NCI-H82 treated with DMSO at 0.1 percent for 48 hours (cell line): ENCODE results near the gene DCUN1D1.
"Not testable (repeated sequence)": the region's sequence is repeated elsewhere in the genome, so short reads cannot be mapped to it uniquely, and the experiment has no call there.

Source experiments
- DNase-seq: peaks from one replicate; lab custom pipeline; 2025; ENCODE audit not compliant: unreplicated experiment; lab: John Stamatoyannopoulos, UW

Gene DCUN1D1

DNA sequence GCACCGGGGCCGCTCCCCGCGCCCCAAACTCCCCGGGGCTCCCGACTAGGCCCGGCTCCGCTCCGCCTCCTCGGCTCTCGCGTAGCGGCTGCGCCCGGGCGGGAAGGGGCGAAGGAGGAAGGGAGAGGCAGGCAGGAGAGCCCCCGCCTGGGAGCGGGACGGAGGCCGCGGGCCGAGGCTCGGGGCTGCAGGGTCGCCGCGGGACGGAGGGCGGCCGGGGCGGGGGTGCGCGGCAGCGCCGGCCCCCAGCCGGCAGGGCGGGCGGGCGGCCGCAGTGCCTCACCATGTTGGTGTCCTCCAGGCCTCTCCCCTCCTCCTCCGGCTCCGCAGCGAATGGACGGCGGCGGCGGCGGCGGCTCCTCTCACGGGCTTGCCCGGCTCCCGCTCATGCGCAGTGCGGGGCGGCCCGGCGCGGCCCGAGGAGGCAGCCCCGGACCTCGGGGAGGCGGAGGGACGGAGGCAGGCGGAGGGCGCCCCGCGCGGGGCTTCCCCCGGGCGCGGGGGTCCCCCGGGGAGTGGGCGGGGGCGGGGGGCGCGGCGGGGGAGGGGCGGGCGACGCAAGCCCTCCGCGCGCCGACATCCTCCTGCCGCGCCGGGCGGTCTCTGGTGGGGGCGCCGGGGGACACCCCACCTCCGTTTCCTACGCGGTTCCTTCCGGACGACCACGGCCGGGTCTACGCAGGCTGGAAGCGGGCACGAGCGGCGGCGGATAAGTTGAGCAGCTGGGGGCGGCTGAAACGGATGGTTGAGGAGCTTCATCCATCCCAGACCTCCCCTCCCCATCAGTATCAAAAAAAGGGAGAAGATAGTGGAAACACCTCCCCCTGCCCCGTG, at the start of gene DCUN1D1:
Gene DCUN1D1 (minus strand): TSS at position 335 of the 834 bp plus-strand sequence. CDS start 49 bp downstream, at position 286.
- peak; percentile 51 for DNase-seq

DNA sequence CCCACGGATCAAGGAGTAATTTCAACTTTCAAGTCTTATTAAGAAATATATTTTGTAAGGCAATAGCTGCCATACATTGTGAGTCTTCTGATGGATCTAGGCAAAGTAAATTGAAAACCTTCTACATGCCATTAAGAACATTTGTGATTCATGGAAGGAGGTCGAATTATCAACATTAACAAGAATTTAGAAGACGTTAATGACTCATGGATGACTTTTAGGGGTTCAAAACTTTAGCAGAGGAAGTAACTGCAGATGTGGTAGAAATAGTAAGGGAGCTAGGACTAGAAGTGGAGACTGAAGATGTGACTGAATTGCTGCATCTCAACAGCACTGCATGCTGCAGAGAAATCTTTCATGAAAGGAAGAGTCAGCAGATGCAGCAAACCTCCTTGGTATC, 48.1 kb upstream of the DCUN1D1 start:
- DNase-seq: no peak

DNA sequence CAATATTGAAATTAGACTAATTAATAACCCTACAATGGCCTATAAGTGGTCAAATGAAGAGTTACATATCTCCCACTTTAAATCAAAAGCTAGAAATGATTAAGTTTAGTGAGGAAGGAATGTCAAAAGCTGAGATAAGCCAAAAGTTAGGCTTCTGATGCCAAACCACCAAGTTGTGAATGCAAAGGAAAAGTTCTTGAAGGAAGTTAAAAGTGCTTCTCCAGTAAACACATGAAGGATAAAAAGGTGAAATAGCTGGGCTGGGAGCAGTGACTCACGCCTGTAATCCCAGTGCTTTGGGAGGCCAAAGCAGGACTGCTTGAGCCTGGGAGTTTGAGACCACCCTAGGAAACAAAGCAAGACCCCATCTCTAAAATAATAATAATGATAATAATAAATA, 46.9 kb upstream of the DCUN1D1 start:
- no peak for DNase-seq

DNA sequence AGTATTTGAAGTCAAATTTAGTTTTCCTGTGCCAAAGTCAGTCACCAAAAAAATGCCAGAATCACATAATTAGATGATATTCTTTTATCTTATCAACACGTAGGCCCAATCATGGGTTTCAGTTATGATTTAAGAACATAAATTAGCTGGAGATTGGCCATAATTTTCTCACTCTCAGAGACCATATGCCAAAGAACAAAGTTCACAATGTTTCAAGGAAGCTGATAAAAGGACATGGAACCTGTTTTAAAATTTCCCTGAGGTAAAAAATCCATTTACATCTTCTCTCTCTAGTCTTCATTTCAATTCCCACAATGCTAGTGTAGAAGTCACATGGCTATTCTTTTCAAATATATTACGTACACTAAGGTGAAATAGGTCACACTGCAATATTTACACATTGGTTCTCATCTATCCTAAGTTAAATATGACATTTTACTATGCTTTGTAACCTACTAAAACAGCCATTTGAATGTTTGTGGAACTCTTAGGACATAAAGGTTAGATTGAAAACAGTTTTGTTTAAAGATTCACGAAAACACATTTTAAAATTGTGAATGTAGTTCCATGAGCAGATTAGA, 42.7 kb upstream of the DCUN1D1 start:
- DNase-seq: no peak

DNA sequence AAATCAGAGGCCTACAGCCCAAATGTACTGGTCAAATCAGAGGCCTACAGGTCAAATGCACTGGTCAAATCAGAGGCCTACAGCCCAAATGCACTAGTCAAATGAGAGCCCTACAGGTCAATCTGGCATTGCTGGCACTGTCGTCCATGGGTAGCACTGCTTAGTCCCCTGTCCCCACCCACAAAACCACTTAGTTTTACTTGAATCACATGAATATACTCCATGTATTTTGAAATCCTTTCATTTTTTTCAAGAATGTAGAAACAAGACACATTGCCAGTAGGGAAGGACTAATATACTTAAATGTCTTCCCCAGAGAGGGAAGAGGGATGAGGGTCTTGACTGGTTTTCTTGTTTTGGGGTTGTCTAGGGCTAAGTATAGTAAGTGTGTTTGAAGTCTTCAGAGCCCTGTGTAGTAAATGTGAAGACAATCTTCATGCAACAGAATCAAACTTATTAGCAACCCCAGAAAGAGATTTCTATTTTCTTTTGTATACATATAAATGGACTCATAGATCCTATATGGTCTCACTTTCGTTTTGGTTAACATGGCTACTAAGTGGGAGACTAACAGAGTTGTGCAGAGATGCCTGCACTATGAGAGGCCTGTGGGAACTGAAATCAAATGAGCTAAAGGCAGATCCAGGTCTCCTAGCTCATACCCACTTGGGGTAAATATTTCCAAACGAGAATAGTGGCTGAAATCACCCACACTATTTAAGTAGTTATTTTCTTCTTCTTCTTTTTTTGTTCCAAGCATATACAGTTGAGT, 38.3 kb upstream of the DCUN1D1 start:
- DNase-seq: no peak

DNA sequence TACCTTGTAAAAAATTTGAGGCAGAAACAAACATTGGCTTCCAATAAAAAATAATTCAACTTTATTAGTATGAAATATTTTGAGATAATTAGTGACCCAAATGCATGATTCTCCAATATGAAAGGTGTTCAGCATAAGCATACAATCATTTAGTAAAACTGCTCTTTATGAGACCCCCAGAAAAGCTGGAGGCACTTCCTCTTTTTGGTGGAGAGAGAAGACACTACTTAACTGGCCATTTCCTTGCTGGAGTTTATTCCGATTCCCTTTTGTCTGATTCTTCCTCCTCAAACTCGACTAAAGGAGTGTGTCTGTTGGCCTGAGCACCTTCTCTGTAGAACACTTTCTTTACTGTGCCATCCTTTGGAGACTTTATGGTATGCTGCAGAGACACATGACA, 34.8 kb upstream of the DCUN1D1 start:
- DNase-seq: no peak

DNA sequence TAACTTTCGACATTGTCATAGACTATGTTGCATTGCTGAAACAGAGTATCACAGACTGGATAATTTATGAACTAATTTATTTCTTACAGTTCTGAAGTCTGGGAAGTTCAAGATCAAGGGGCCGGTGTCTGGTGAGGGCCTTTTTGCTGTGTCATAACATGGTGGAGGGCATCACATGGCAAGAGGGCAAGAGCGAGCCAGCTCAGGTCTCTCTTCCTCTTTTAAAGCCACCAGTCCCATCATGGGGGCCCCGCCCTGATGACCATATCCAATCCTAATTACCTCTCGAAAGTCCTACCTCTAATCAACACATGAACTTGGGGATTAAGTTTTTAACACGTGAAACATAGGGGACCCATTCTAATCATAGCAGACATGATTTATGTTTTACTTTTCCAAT, 33.5 kb upstream of the DCUN1D1 start:
- DNase-seq: no peak

DNA sequence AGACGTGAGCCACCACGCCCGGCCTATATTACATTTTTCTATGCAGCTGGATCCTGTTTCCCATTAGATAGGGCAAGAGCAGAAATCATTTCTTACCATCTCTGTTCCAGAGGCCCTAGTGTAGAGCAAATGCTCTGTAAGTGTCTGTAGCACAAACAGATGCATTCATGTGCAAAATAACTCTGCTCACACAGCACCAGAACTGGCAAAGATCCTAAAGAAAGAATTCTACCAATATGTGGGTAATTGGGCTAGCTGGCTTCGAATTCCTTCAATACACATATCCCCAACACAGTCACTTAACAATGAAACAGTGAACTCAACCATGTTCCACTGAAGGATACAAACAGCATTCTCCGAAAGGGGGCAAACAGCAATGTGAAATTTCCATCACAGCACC, 32.7 kb upstream of the DCUN1D1 start:
- DNase-seq: no peak

DNA sequence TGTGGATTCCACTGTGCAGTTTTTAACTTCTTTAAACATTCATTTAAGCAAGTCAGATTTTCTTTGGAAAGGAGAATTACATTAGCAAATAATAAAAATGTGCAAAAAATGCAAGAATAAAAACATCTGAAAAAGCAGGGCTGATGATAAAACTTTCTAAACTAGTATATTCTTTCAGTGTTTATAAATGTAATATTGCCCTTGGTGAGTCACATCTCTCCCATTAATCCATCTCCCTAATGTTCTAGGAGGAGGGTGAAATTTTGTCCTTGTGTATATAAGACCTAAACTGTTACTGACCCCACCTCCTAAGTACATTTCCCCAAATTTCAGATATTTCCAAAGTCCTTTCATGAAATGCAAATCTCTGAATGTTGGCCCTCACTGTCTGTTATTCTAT, 28.5 kb upstream of the DCUN1D1 start:
- DNase-seq: no peak

DNA sequence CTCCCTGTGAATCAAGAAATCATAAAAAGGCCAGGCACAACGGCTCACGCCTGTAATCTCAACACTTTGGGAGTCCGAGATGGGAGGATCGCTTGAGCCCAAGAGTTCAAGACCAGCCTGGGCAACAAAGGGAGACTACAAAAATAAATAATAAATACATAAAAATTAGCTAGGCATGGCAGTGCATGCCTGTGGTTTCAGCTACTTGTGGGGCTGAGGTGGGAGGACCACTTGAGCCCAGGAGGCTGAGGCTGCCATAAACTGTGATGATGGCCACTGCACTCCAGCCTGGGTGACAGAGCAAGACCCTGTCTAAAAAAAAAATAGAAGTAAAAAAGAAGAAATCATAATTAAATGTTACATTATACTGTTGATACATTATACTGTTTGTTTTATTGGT, 28.0 kb upstream of the DCUN1D1 start:
- DNase-seq: no peak

DNA sequence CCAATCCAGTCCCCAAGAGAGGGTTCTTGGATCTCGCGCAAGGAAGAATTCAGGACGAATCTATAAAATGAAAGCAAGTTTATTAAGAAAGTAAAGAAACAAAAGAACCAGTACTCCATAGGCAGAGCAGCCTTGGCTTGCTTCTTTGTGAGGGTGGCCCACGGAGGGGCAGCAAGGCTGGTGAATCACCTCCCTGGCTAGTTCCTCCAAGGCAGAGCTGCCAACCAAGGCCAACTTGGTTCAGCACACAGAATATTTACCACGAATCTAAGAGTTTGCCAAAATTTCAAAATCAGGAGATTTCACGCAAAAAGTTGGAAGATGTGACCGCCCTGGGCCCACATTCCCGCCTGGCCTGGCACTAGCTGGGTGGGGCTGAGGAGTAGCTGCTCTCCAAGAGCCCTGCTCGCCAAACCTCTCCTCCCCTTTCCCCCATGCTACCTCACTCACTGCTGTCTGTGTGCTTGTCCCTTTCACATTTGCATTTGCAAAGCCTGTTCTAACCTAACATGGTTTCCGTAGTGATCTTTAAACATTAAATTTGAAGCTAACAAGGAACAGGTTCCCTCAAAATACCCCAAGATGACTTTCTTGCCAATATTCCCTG, 26.2 kb upstream of the DCUN1D1 start:
- no peak for DNase-seq

DNA sequence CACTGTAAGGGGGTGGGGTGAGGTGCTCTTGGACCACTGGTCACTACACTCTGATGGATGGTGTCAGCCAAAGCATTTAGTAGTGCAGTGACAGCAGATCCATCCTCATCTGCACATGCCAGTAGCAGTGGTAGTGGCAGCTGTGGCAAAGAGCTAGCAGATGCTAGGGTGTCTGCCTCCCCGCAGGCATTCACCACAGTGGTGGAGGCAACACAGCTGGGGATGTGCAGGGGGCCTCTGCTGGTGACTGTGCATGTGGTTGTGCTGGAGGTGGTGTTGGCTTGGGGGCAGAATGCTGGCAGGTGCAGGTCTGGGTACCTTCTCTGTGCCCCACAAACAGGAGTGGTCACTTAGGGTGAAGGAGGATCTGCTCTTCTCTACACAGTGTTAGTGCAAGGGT, 19.4 kb upstream of the DCUN1D1 start:
- DNase-seq: no peak

DNA sequence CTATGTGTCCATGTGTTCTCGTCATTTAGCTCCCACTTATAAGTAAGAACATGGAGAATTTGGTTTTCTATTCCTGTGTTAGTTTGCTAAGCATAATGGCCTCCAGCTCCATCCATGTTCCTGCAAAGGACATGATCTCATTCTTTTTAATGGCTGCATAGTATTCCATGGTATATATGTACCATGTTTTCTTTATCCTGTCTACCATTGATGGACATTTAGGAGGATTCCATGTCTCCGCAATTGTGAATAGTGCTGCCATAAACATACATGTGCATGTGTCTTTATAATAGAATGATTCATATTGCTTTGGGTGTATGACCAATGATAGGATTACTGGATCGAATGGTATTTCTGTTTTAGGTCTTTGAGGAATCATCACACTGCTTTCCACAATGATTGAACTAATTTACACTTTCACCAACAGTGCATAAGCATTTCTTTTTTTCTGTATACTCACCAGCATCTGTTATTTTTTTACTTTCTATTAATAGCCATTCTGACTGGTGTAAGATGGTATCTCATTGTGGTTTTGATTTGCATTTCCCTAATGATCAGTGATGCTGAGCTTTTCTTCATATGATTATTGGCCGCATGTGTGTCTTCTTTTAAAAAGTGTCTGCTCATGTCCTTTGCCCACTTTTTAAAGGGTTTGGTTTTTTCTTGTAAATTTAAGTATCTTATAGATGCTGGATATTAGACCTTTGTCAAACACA, 13.3 kb upstream of the DCUN1D1 start:
- DNase-seq: not testable (repeated sequence)

DNA sequence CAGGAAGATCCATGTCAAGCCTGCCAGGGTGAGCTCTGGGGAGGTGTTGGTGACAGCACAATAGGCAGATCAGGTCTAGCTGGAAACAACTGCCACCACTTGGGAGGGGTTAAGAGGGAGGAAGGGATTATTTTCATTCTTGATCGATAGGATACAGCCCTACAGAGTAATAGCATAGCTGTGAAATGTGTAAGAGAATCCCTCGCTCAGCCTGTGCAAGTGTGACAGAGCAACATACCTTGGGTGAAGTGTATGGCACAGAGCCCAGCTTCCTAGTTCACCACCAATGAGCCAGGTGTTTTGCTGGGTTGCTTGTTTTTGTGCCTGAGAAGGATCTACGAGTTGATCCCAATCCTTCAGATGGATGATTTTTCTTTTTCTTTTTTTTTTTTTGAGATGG, 9.2 kb upstream of the DCUN1D1 start:
- no peak for DNase-seq

DNA sequence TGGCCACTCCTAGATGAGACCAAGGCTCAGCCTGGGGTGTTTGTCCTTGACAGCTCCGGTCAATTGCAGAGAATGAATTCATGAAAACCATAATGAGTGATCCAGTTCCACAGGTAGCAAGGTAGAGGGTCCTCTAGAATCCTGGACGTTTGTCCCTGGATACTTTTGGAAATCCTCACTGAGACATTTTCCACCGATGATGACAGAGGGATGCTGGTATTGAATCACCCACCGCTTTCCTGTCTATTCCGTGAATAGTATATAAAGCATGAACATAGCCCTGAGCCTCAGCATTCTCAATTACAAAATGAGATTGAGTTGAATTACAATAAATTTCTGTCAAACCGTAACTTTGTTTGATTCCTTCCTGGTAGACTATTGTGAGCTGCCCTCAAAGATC, 5.7 kb upstream of the DCUN1D1 start:
- DNase-seq: no peak

DNA sequence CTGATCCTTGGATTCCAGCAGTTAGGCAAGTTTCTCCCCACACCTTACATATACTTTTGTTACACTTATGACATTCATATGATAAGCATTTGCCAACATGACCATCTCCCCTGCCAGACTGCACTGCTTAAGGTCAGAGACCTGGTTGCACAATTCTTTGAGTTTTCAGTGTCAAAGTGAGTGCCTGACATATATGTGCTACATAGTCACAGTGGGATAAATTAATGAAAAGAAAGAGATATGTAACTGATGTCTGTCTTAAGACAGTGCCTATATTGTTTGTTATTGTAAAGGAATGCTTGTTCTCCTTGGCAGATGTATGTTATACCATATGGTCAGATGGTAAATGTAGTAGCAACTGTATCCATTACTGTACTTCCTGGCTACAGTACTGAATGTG, 3.5 kb upstream of the DCUN1D1 start:
- no peak for DNase-seq

DNA sequence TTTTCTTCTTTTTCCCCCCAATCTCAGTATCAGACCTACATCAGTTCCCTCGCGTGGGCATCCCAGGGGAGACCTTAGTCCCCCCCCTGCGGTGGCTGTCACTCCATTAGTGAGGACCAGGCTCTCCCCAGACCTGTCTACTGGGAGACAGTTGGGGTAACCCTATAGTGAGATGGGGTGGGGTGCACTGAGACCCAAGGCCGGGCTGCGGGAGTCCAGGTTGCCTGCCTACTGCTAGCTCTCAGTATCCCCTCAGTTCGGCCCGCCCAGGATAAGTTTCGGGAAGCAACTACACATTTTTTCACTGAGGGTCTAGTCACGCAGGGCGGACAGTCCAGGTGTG, 671 bp upstream of the DCUN1D1 start:
- no peak for DNase-seq

DNA sequence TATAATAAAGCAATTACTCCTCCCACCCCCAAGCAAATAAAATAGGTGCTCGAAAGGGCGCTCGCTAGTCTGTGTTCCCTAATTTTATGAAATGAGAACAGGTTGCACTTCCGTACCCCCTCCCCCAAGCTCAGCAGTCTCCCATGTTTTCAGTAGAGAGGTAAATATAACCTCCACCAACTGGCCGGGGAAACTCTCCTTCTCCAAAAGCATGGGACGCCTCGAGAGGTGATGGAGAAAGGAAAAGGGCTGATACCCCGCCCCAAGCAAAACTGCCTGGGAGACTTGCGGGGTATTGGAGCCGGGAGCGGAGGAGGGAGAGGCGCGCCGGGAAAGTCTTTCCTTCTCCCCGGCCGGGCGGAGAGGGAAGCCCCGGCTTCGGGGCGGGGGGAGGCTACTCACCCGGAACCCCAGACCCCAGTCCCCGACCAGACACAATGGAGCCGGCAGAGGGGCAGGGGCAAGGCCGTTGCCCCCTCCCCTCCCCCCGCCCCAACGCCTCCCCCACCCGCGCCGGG, 605 bp downstream of the DCUN1D1 start:
- DNase-seq: no peak

DNA sequence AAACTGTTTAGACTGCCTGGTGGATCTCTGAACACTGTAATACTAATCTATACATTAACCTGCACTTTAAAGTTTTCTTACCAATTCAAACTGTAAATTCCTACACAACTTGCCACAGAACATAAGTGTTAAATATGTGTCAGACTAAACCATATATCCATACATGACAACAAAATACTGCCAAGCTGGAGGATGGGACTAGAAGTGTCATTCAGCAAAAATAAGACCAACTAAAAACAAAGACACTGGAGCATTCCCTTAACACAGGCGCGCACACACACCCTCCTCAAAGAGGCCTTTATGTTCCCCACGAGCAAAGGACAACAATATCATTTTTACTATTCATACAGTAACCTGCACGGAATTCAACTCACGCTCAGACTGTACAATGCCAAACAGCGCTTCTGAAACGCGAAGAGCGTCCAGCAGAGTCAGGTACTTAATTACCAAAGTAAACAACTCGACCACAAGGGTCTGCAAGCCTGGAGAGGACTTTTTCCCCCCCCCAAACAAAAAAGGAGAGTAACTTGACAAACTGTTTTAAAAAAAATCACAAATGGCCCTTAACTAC, 1.1 kb downstream of the DCUN1D1 start:
- DNase-seq: no peak

DNA sequence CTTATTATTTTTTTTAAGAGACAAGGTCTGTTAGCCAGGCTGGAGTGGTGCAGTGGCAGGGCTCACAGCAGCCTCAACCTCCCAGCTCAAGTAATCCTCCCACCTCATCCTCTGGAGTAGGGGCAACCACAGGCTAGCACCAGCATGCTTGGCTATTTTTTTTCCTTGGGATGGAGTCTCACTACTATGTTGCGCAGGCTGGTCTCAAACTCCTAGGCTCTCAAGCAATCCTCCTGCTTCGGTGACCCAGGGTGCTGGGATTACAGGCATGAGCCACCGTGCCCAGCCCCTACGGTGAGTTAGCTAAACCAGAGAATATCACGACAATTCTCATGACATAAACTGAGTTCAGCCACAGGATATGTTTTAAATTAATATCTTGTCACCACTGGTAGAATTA, 2.0 kb downstream of the DCUN1D1 start:
- DNase-seq: no peak

DNA sequence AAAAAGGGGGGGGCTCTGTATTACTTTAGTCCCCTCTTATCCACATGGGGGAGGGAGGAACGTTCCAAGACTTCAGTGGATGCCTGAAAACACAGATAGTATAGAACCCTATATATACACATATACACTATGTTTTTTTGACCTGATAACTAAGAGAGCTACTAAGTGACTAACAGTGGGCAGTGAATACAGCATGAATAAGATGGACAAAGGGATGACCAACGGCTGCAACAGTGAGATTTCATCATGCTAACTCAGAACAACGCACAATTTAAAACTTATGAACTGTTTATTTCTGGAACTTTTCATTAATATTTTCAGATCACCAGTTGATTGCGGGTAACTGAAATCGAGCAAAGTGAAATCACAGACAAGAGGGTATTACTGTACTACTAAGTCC, 7.3 kb downstream of the DCUN1D1 start:
- DNase-seq: no peak
